Sigmoid colon (tissue), 7 donors: ENCODE data around the gene TCTN1. TPM values are rescaled to one million over a fixed set of nuclear protein-coding genes. Genes with fewer than 3 reads are reported as not detected.
"Not testable (repeated sequence)": the region's sequence is repeated elsewhere in the genome, so short reads cannot be mapped to it uniquely, and the experiment has no call there.

Experiments
- DNase-seq: peaks from one replicate; pipeline ENCODE4 v3.0.0-alpha.2; 2019
- H3K27ac ChIP-seq, 4 donors: fragments of 200-600 bp; sonication (generic); one replicate each; pipeline ENCODE4 v1.5.1; 2016 to 2019; ENCODE audit warnings: mild to moderate bottlenecking in 1 of 4
- H3K27me3 ChIP-seq, 3 donors: fragments of 200-600 bp; sonication (generic); one replicate each; pipeline ENCODE4 v1.5.1; 2019; ENCODE audit warnings: mild to moderate bottlenecking in 1 of 3
- H3K36me3 ChIP-seq, 4 donors: fragments of 200-600 bp; sonication (generic); one replicate each; pipeline ENCODE4 v1.5.1; 2016 to 2019
- H3K4me1 ChIP-seq, 4 donors: fragments of 200-600 bp; sonication (generic); one replicate each; pipeline ENCODE4 v1.5.1; 2017 to 2019
- H3K4me3 ChIP-seq, 4 donors: fragments of 200-600 bp; sonication (generic); one replicate each; pipeline ENCODE4 v1.5.1; 2017 to 2019; ENCODE audit warnings: mild to moderate bottlenecking in 2 of 4, moderate library complexity in 1 of 4
- H3K9me3 ChIP-seq, 4 donors: fragments of 200-600 bp in 3 of 4; sonication (generic) in 3 of 4; one replicate each; pipeline versions ENCODE4 v1.5.1 to v1.6.1; 2013 to 2019
- EP300 ChIP-seq, 4 donors: sonication (generic); formaldehyde crosslinking; IDR thresholded peaks; one replicate each; pipeline ENCODE4 v1.6.1; 2017; ENCODE audit warnings: antibody characterized with exemption in 4 of 4
- POLR2A ChIP-seq, 2 donors: fragments of 450-650 bp; IDR thresholded peaks; one replicate each; pipeline ENCODE4 v1.6.1; 2016; ENCODE audit warnings: antibody characterized with exemption in 2 of 2, mild to moderate bottlenecking in 2 of 2, moderate library complexity in 2 of 2
- POLR2AphosphoS5 ChIP-seq, 4 donors: sonication (generic); formaldehyde crosslinking; IDR thresholded peaks; one replicate each; pipeline ENCODE4 v1.6.1; 2017; ENCODE audit warnings: antibody characterized with exemption in 4 of 4
- WGBS, 2 donors: extraction: QIAGEN DNeasy Blood & Tissue Kit; methylation state at CpG; one replicate each; pipeline ENCODE4 v1.1.7; 2013; 5-methylcytosine and 5-hydroxymethylcytosine counted together
- intact Hi-C: fragments of 100-400 bp; cut with DNase I; formaldehyde crosslinking; loops from one replicate; pipeline ENCODE4 v1.15.1; 2023
- polyA plus RNA-seq, 3 donors: library from polyadenylated mRNA; stranded (reverse); fragments of 200-250 nt; gene quantifications; one replicate each; pipeline ENCODE4 v1.2.3, GENCODE V29; 2013
- total RNA-seq, 4 donors: library from RNA; depleted of rRNA; stranded (reverse); fragments of >200 nt; gene quantifications; one replicate each; pipeline ENCODE4 v1.1.0, GENCODE V29; 2016
- TF ChIP-seq, protein P1 (sequence below), 4 experiments: fragments of 450-650 bp in 3 of 4; fragments of 200-600 bp in 1 of 4; IDR thresholded peaks; one replicate each; pipeline ENCODE4 v1.5.1; 2016 to 2019; ENCODE audit warnings: antibody characterized with exemption in 4 of 4, mild to moderate bottlenecking in 3 of 4, moderate library complexity in 2 of 4
- donor health status: healthy with polysubstance abuse.
- donor health status: Bipolar disorder and iron deficiency.
- donor health status: healthy.

The TCTN1 gene
- total and polyA plus RNA-seq, 7 donors: 0.92 to 38.6 (median 34.6) TPM

DNA sequence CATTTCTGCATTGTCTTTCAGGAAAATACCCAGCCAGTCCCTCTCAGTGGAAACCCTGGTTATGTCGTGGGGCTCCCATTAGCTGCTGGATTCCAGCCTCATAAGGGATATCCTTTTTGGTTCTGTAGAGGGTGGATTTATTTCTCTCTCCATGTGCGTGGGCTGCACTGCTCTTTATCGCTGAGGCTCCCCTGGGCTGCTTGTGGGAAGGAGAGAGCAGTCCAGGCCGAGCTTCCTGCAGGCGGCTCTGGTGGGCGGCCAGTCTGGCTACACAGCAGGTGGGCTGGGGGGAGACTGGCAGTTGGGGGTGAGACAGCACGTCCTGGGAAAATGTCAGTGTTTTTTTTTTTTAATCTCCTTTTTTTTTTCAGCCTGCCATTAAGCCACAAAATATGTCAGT lies 27.6 kb downstream of the TCTN1 start:
- Histone ChIP-seq H3K27ac (peak overlapping the region in 1 of 4 donors; percentile 51), H3K4me1 (peaks cover 0 to 33% (median 15%) of the 10 kb centered on the region in 4 donors), H3K36me3 (peaks cover 0 to 18% (median 7%) of the 10 kb centered on the region in 4 donors), H3K4me3 (no peak overlapping the region), H3K27me3 (no peaks in the 10 kb centered on the region), H3K9me3 (no peaks in the 10 kb centered on the region)
- WGBS, 2 donors: 52 to 85% methylated on average over 7 of the region's 7 CpGs
- TF ChIP-seq EP300 (IDR thresholded peaks at IDR 0.05) (no peak), POLR2AphosphoS5 (IDR thresholded peaks at IDR 0.05) (no peak), POLR2A (IDR thresholded peaks at IDR 0.05) (no peak)
- intact Hi-C loops: no loop called here
- DNase-seq: no peak

DNA sequence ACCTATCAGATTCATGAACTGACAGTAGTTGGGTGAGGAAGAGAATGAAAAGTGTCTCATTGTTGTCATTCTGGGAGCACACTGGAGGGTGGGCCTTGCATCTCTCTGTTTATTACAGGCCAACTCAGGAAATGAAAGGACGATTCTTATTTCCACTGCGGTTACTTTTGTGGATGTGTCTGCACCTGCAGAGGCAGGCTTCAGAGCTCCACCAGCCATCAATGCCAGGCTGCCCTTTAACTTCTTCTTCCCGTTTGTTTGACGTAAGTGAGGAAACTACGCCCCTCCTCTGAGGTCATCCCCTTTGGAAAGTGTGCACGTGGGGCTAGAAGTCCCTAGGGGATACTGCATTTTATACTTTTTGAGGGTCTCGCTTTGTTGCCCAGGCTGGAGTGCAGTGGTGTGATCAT lies 33.7 kb downstream of the TCTN1 start:
- no peak for DNase-seq
- Histone ChIP-seq H3K9me3 (no peaks in the 10 kb centered on the region), H3K4me3 (no peak overlapping the region), H3K36me3 (peaks cover 9 to 72% (median 26%) of the 10 kb centered on the region in 4 donors), H3K27me3 (no peaks in the 10 kb centered on the region), H3K4me1 (no peaks in the 10 kb centered on the region), H3K27ac (no peak overlapping the region)
- intact Hi-C loops: no loop called here
- TF ChIP-seq POLR2AphosphoS5 (IDR thresholded peaks at IDR 0.05): no peak
- no peak for TF ChIP-seq POLR2A (IDR thresholded peaks at IDR 0.05)
- TF ChIP-seq, protein P1, sequence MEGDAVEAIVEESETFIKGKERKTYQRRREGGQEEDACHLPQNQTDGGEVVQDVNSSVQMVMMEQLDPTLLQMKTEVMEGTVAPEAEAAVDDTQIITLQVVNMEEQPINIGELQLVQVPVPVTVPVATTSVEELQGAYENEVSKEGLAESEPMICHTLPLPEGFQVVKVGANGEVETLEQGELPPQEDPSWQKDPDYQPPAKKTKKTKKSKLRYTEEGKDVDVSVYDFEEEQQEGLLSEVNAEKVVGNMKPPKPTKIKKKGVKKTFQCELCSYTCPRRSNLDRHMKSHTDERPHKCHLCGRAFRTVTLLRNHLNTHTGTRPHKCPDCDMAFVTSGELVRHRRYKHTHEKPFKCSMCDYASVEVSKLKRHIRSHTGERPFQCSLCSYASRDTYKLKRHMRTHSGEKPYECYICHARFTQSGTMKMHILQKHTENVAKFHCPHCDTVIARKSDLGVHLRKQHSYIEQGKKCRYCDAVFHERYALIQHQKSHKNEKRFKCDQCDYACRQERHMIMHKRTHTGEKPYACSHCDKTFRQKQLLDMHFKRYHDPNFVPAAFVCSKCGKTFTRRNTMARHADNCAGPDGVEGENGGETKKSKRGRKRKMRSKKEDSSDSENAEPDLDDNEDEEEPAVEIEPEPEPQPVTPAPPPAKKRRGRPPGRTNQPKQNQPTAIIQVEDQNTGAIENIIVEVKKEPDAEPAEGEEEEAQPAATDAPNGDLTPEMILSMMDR (IDR thresholded peaks at IDR 0.05): no peak
- no peak for TF ChIP-seq EP300 (IDR thresholded peaks at IDR 0.05)
- WGBS, 2 donors: 56 to 86% methylated on average over 7 of the region's 7 CpGs

DNA sequence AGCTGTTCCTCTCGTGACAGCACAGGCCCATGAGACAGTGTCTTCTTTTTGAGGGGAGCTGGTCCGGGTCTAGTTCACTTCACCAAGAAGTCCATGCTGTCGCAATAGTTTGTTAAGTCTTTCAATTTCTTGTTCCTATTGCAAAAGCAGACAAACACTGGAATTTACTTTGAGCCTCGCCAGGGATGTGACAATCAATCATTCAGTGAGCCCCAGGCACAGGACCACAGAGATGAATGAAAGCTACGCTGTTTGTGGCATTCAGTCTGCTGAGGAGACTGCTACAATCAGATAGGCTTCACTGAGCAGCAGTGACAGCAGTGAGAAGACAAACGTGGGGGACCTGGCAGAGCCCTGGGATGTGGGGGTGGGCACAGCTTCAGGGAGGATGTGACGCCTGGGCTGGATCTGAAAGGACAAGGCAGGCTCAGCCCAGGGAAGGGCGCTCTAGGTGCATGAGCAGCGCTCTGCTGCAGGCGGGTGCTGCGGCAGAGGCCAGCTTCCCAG lies 35.5 kb downstream of the TCTN1 start:
- intact Hi-C loops: no loop called here
- Histone ChIP-seq H3K36me3 (peaks cover 9 to 72% (median 26%) of the 10 kb centered on the region in 4 donors), H3K4me1 (no peaks in the 10 kb centered on the region), H3K4me3 (no peak overlapping the region), H3K9me3 (no peaks in the 10 kb centered on the region), H3K27me3 (no peaks in the 10 kb centered on the region), H3K27ac (no peak overlapping the region)
- 81 to 91% methylated on average over 11 of the region's 11 CpGs for WGBS, 2 donors
- TF ChIP-seq POLR2A (IDR thresholded peaks at IDR 0.05): no peak
- TF ChIP-seq, protein P1 (IDR thresholded peaks at IDR 0.05): no peak
- no peak for TF ChIP-seq EP300 (IDR thresholded peaks at IDR 0.05)
- TF ChIP-seq POLR2AphosphoS5 (IDR thresholded peaks at IDR 0.05): no peak
- no peak for DNase-seq

DNA sequence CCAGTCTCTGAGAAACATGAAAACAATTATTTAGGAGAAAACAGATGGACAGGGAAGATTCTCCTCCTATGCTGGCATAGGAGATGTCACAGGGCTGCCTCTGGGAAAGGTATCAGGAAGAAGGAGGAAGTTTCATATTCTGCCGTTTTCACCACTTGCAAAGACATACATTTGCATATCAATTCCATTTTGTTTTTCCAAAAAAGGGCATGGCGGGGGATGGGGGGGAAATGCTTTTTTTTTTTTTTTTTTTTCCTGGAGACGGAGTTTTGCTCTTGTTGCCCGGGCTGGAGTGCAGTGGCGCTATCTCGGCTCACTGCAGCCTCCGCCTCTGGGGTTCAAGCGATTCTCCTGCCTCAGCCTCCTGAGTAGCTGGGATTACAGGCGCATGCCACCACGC lies 40.3 kb downstream of the TCTN1 start:
- H3K4me3 ChIP-seq, H3K27ac ChIP-seq, H3K27me3 ChIP-seq, intact Hi-C loops, H3K4me1 ChIP-seq, H3K9me3 ChIP-seq, DNase-seq: not testable (repeated sequence)
- H3K36me3 ChIP-seq: peaks cover 0 to 40% (median under 1%) of the 10 kb centered on the region in 4 donors
- WGBS, 2 donors: 90% methylated on average over 10 of the region's 10 CpGs

DNA sequence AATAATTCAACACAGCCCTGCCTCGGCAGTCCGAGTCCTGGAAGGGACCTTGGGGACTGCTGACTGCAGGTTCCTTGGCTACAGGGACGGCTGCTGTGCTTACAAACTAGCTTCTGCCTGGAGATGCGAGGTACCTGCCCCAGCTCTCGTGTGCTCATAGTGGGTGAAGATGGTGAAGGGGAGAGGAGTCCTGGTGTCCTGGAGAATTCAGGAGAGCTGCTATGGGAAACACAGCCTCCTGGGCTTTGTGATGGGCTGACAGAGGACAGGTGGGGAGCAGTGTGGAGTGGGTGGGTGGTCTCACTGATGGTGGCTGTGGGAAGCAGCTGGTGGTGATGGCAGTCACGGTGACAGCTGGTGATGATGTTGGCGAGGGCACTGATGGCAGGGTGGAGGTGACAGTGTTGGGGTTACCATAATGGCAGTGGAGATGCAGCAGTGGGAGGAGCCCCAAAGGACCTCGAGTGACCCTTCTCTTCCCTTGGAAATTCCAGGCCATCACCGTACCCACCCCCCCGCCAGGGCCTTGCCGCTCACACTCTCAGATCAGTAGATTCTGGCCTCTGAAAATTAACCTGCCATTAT lies 42.2 kb downstream of the TCTN1 start:
- Histone ChIP-seq H3K27me3 (no peaks in the 10 kb centered on the region), H3K4me1 (no peaks in the 10 kb centered on the region), H3K36me3 (peaks cover 0 to 21% (median 0%) of the 10 kb centered on the region in 4 donors), H3K27ac (no peak overlapping the region), H3K9me3 (no peaks in the 10 kb centered on the region), H3K4me3 (no peak overlapping the region)
- no peak for TF ChIP-seq EP300 (IDR thresholded peaks at IDR 0.05)
- TF ChIP-seq, protein P1 (IDR thresholded peaks at IDR 0.05): no peak
- TF ChIP-seq POLR2A (IDR thresholded peaks at IDR 0.05): no peak
- TF ChIP-seq POLR2AphosphoS5 (IDR thresholded peaks at IDR 0.05): no peak
- 90% methylated on average over 11 of the region's 11 CpGs for WGBS, 2 donors
- no peak for DNase-seq
- intact Hi-C loops: no loop called here

DNA sequence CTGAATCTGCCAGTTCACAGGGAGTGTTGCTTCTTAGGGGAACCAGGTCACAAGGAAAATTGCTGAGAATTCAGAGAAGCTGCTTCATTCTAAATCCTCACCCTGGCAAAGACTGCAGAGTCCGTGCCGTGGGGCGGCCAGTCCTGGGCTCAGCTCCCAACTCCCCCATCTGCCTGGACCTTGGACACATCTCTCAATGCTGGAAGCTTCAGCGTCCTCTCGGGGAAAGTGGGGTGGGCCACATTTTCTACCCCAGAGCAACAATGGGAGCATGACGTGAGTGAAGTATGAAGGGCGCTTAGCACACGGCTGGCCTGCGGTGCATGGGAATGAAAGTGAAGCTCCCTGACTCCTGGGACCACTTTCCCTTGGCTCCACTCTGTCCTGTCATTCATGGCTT lies 43.8 kb downstream of the TCTN1 start:
- TF ChIP-seq POLR2A (IDR thresholded peaks at IDR 0.05): no peak
- no peak for TF ChIP-seq POLR2AphosphoS5 (IDR thresholded peaks at IDR 0.05)
- TF ChIP-seq, protein P1 (IDR thresholded peaks at IDR 0.05): no peak
- TF ChIP-seq EP300 (IDR thresholded peaks at IDR 0.05): no peak
- H3K4me1 ChIP-seq: no peaks in the 10 kb centered on the region
- no peak overlapping the region for H3K27ac ChIP-seq
- H3K27me3 ChIP-seq: no peaks in the 10 kb centered on the region
- intact Hi-C loops: no loop called here
- no peak overlapping the region for H3K4me3 ChIP-seq
- H3K9me3 ChIP-seq: no peaks in the 10 kb centered on the region
- 90% methylated on average over 9 of the region's 9 CpGs for WGBS, 2 donors
- DNase-seq: no peak
- H3K36me3 ChIP-seq: peaks cover 0 to 12% (median 0%) of the 10 kb centered on the region in 4 donors
